Smooth muscle cell (in vitro differentiated cells): Measurements from ENCODE around the gene LHFPL2. TPM values are rescaled to one million over a fixed set of nuclear protein-coding genes. Genes with fewer than 3 reads are reported as not detected.

Experiments
- DNase-seq: peaks from one replicate; lab custom pipeline; 2025; ENCODE audit not compliant: unreplicated experiment; lab: John Stamatoyannopoulos, UW
- H2AFZ ChIP-seq: fragments of 200-600 bp; sonication (generic); 2 replicates; pipeline ENCODE4 v1.6.0; 2016; ENCODE audit warnings: antibody characterized with exemption, low read depth, mild to moderate bottlenecking
- H3F3A ChIP-seq: fragments of 200-600 bp; sonication (generic); 2 replicates; pipeline ENCODE4 v1.6.0; 2017; ENCODE audit warnings: antibody characterized with exemption, low read depth
- H3K27ac ChIP-seq: fragments of 200-600 bp; sonication (generic); 2 replicates; pipeline ENCODE4 v1.5.1; 2016; ENCODE audit warnings: low read depth, mild to moderate bottlenecking
- H3K27me3 ChIP-seq: fragments of 200-600 bp; sonication (generic); 2 replicates; pipeline ENCODE4 v1.6.1; 2016; ENCODE audit warnings: low read depth, mild to moderate bottlenecking
- H3K36me3 ChIP-seq: fragments of 200-600 bp; sonication (generic); 2 replicates; pipeline ENCODE4 v1.5.1; 2016; ENCODE audit warnings: low read depth
- H3K4me1 ChIP-seq: fragments of 200-600 bp; sonication (generic); 2 replicates; pipeline ENCODE4 v1.5.1; 2016; ENCODE audit warnings: low read depth
- H3K4me2 ChIP-seq: fragments of 200-600 bp; sonication (generic); 2 replicates; pipeline ENCODE4 v1.6.0; 2016; ENCODE audit warnings: mild to moderate bottlenecking
- H3K4me3 ChIP-seq: fragments of 200-600 bp; sonication (generic); 2 replicates; pipeline ENCODE4 v1.5.1; 2016; ENCODE audit warnings: mild to moderate bottlenecking
- H3K79me2 ChIP-seq: fragments of 200-600 bp; sonication (generic); 2 replicates; pipeline ENCODE4 v1.6.0; 2016; ENCODE audit warnings: low read depth, mild to moderate bottlenecking
- H3K9ac ChIP-seq: fragments of 200-600 bp; sonication (generic); 2 replicates; pipeline ENCODE4 v1.6.0; 2016; ENCODE audit warnings: low read depth
- H3K9me3 ChIP-seq: fragments of 200-600 bp; sonication (generic); replicated peaks from 2 replicates; pipeline ENCODE4 v1.5.1; 2016; ENCODE audit warnings: low read depth
- H4K20me1 ChIP-seq: fragments of 200-600 bp; sonication (generic); 2 replicates; pipeline ENCODE4 v1.6.0; 2016; ENCODE audit warnings: low read depth
- WGBS: methylation state at CpG from one replicate; pipeline ENCODE4 v1.1.7; 2016; ENCODE audit warnings: low lambda C conversion rate; 5-methylcytosine and 5-hydroxymethylcytosine counted together
- polyA plus RNA-seq: library from polyadenylated mRNA; unstranded; fragments of >200 nt; fragmentation: Nextera tagmentation; extraction: Ambion mirVana; gene quantifications from 2 replicates; pipeline ENCODE4 v1.2.1, GENCODE V29; 2016
- total RNA-seq: library from RNA; depleted of rRNA; stranded (reverse); fragments of >200 nt; gene quantifications from 2 replicates; pipeline ENCODE4 v1.2.3, GENCODE V29; 2014
- TF ChIP-seq, protein P1 (sequence below): fragments of 200-600 bp; sonication (generic); IDR thresholded peaks from 2 replicates; pipeline ENCODE4 v1.5.1; 2017; ENCODE audit warnings: borderline replicate concordance, mild to moderate bottlenecking, antibody characterized with exemption; ENCODE audit not compliant: insufficient read depth, poor library complexity, severe bottlenecking

LHFPL2 gene
- total and polyA plus RNA-seq, 2 experiments from 2014 or later = 13.4 to 18.6 TPM

- H3K27ac ChIP-seq = no peak overlapping the region
- peaks cover 53% of the 10 kb centered on the region for H3K79me2 ChIP-seq
- no peak overlapping the region for H3K4me3 ChIP-seq
- no peaks in the 10 kb centered on the region for H3K27me3 ChIP-seq
- no peaks in the 10 kb centered on the region for H3K36me3 ChIP-seq
- H3K9ac ChIP-seq = no peak overlapping the region
- H3K4me1 ChIP-seq = no peaks in the 10 kb centered on the region
- H3K4me2 ChIP-seq = no peak overlapping the region
- TF ChIP-seq, protein P1, sequence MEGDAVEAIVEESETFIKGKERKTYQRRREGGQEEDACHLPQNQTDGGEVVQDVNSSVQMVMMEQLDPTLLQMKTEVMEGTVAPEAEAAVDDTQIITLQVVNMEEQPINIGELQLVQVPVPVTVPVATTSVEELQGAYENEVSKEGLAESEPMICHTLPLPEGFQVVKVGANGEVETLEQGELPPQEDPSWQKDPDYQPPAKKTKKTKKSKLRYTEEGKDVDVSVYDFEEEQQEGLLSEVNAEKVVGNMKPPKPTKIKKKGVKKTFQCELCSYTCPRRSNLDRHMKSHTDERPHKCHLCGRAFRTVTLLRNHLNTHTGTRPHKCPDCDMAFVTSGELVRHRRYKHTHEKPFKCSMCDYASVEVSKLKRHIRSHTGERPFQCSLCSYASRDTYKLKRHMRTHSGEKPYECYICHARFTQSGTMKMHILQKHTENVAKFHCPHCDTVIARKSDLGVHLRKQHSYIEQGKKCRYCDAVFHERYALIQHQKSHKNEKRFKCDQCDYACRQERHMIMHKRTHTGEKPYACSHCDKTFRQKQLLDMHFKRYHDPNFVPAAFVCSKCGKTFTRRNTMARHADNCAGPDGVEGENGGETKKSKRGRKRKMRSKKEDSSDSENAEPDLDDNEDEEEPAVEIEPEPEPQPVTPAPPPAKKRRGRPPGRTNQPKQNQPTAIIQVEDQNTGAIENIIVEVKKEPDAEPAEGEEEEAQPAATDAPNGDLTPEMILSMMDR = no peak
- no peaks in the 10 kb centered on the region for H3F3A ChIP-seq
- H4K20me1 ChIP-seq = peaks cover 46% of the 10 kb centered on the region
- DNase-seq = no peak
- H2AFZ ChIP-seq = no peak overlapping the region
- no peaks in the 10 kb centered on the region for H3K9me3 ChIP-seq
- WGBS = 76% methylated on average over 2 of the region's 2 CpGs
These were observed 16.6 kb downstream of the LHFPL2 start for GRCh38 chr5:78631931-78632330.

- TF ChIP-seq, protein P1 = no peak
- Histone ChIP-seq H2AFZ (no peak overlapping the region), H3K4me3 (no peak overlapping the region), H4K20me1 (peaks cover 46% of the 10 kb centered on the region), H3K4me1 (no peaks in the 10 kb centered on the region), H3K27me3 (no peaks in the 10 kb centered on the region), H3K27ac (no peak overlapping the region), H3K79me2 (peaks cover 54% of the 10 kb centered on the region), H3K4me2 (no peak overlapping the region), H3K36me3 (no peaks in the 10 kb centered on the region), H3K9me3 (no peaks in the 10 kb centered on the region), H3F3A (no peaks in the 10 kb centered on the region), H3K9ac (no peak overlapping the region)
- 75% methylated on average over 6 of the region's 6 CpGs for WGBS
- no peak for DNase-seq
These were observed 18.5 kb downstream of the LHFPL2 start for GRCh38 chr5:78630047-78630446.

DNA sequence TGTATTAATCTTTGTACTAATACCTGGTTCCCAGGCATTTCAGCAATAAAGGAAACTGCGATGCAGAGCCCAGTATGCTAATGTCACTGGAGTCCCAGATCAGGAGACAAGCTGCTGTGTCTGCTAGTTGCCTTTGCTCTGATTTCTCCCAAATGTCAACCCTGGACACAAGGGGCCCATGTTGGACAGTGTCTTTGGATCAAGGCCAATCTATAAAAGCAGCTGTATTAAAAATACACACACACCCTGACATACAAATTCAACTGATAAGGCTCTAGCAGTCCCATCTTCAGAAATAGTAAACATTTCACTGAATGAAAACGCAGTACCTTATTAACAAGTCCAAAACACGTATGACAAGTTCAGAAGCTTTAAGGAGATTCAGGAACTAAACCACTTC, 18.9 kb downstream of the LHFPL2 start:
- DNase-seq = no peak
- WGBS = 76% methylated on average over 3 of the region's 3 CpGs
- no peaks in the 10 kb centered on the region for H3K36me3 ChIP-seq
- H3F3A ChIP-seq = no peaks in the 10 kb centered on the region
- H3K27me3 ChIP-seq = no peaks in the 10 kb centered on the region
- no peaks in the 10 kb centered on the region for H3K4me1 ChIP-seq
- H3K4me2 ChIP-seq = no peak overlapping the region
- H3K9me3 ChIP-seq = no peaks in the 10 kb centered on the region
- H4K20me1 ChIP-seq = peaks cover 46% of the 10 kb centered on the region
- H3K79me2 ChIP-seq = peaks cover 53% of the 10 kb centered on the region
- H3K9ac ChIP-seq = no peak overlapping the region
- H2AFZ ChIP-seq = no peak overlapping the region
- no peak overlapping the region for H3K27ac ChIP-seq
- TF ChIP-seq, protein P1 = no peak
- H3K4me3 ChIP-seq = no peak overlapping the region

- H3K9me3 ChIP-seq = no peaks in the 10 kb centered on the region
- no peak overlapping the region for H2AFZ ChIP-seq
- H3K27ac ChIP-seq = no peak overlapping the region
- H3F3A ChIP-seq = no peaks in the 10 kb centered on the region
- no peak overlapping the region for H3K9ac ChIP-seq
- H3K79me2 ChIP-seq = peaks cover 50% of the 10 kb centered on the region
- H3K27me3 ChIP-seq = no peaks in the 10 kb centered on the region
- H3K4me2 ChIP-seq = no peak overlapping the region
- H4K20me1 ChIP-seq = peaks cover 40% of the 10 kb centered on the region
- no peaks in the 10 kb centered on the region for H3K36me3 ChIP-seq
- no peaks in the 10 kb centered on the region for H3K4me1 ChIP-seq
- TF ChIP-seq, protein P1 = no peak
- 50% methylated on average over 5 of the region's 5 CpGs for WGBS
- H3K4me3 ChIP-seq = no peak overlapping the region
- DNase-seq = no peak
These were observed 20.1 kb downstream of the LHFPL2 start for GRCh38 chr5:78628270-78628992.
